NK-92 (cell line): ENCODE results near the gene MRPS35.

Experiments
- DNase-seq: peaks from one replicate; lab custom pipeline; 2025; ENCODE audit not compliant: unreplicated experiment; lab: John Stamatoyannopoulos, UW

Gene MRPS35

GRCh38 chr12:27771481-27772327 lies 61.1 kb downstream of the MRPS35 start:
- no peak for DNase-seq

DNA sequence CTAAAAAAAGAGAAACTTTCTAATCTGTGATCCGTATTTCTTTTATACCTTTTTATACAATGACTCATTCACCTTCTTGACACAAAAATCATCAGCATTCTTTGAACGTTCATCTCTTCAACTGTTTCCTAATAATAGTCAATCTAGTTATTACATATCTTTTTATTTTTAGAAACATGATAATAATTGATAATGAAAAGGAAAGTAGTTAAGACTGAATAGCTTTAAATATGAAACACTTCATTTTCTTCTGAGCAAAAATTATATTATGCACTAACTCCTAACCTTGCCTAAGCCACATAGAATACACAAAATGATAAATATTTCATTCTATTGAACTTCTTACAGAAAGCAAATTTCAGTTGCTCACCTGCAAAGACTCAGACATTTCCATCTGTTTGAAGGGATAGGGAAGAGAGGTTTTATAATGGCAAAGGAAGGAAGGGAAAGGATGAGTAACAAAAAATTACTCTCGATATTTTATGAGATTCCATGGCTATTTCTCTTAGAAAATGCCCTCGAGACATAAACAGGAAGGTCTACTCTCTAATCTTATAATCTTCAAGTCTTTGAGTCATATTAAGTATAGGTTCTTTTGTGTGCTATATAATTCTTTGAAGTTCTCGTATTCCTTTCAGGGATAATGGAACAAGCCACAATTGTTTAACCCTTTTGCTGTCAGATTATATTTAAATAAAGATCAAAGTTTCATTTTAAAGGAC lies 61.9 kb downstream of the MRPS35 start:
- no peak for DNase-seq

- DNase-seq = no peak
Observed at GRCh38 chr12:27777141-27777540, 66.5 kb downstream of the MRPS35 start.

GRCh38 chr12:27778206-27778605 lies 67.6 kb downstream of the MRPS35 start:
- no peak for DNase-seq

- no peak for DNase-seq
Observed at GRCh38 chr12:27779416-27779919, 68.8 kb downstream of the MRPS35 start.

GRCh38 chr12:27779920-27780611 lies 69.4 kb downstream of the MRPS35 start, which contains the start of the genes KLHL42 and MANSC4:
KLHL42 (plus strand) TSS chr12:27780233; CDS start chr12:27780331, 98 bp downstream.
MANSC4 (minus strand) TSS chr12:27780236; CDS start chr12:27771276, 8,960 bp downstream.
- no peak for DNase-seq

GRCh38 chr12:27780612-27781408 lies 70.2 kb downstream of the MRPS35 start:
- no peak for DNase-seq

GRCh38 chr12:27781680-27782079 lies 71.0 kb downstream of the MRPS35 start:
- DNase-seq = no peak

GRCh38 chr12:27782481-27782880 lies 71.8 kb downstream of the MRPS35 start:
- no peak for DNase-seq

- DNase-seq = no peak
Observed at GRCh38 chr12:27785882-27786570, 75.4 kb downstream of the MRPS35 start.

GRCh38 chr12:27787559-27787958 lies 76.9 kb downstream of the MRPS35 start:
- DNase-seq = no peak

DNA sequence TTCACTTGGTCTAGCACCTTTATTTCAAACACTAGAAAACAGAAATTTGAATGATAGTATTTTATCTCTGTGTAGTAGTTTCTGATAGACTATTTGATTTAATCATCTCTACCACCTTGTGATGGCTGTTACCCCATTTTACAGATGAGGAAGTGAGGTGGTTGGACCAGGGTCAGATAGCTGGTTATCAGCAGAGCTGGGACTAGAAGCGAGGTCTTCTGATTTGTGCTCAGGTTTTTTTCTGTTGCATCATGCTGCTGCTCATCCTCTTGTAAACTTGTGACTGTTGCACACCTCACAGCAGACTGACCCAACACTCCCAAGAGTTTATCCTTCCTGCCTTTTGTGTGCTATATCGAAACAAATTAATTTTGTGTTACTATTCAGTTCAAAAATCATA lies 79.5 kb downstream of the MRPS35 start:
- DNase-seq = no peak

DNA sequence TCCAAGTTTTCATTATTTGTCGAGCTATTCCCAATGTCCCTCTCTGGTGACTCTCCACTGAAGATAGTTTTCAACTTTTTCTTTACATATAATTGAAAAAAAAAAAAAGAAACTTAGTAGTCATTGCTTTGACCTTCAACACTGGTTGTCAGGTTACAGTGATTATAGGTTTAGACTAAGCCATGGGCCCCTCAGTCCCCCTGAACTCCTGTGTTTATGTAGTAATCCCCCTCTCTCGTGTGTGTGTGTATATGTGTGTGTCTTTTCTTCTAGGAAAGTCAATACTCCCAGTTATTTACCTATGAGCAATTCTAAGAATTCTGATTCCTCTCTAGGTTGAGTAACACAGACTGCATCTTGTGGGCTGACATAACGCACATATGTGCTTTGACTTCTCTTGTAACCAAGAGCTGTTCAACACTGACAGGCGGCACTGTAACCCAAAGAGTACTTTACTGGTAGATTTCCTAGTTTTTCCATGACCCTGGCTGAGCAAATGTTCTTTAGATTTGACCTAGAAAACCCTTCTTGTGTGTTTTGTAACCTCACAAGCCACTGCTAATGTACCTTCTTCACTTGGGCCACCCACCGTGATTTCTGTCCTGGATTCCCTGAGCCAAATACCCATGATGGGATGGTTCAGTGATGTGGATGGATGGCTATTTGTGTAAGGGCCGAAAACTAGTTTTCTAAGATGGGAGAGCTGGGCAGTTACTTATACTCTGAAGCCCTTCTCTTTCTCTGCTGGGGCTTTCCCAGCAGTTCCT lies 84.4 kb downstream of the MRPS35 start:
- DNase-seq = no peak

- DNase-seq = no peak
Observed at GRCh38 chr12:27796128-27796527, 85.5 kb downstream of the MRPS35 start.

DNA sequence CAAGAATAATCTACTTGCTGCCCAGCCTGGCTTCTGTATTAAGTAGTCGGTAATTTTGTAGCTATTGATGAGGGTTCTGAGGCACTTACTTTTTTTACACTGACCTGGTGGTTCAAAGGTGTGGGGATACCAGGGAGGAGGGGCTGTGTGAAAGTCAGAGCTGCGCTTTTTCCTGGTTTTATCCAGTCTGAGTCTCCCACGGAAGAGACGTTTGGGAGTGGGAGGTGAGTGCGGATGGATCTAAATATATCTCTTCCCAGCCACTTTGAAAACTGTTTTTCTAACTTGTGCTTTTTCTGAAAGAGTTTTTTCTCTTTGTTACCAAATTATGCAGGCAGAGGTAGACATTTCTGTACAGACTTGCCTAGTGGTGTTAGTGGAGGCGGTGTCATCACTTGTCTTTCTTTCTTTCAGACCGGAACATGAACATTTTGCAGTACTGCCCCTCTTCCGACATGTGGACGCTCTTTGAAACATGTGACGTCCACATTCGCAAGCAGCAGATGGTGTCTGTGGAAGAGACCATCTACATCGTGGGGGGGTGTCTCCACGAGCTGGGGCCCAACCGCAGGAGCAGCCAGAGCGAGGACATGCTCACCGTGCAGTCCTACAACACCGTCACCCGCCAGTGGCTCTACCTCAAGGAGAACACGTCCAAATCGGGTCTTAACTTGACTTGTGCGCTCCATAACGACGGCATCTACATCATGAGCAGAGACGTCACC lies 86.8 kb downstream of the MRPS35 start:
- no peak for DNase-seq

GRCh38 chr12:27800819-27801218 lies 90.2 kb downstream of the MRPS35 start:
- no peak for DNase-seq

DNA sequence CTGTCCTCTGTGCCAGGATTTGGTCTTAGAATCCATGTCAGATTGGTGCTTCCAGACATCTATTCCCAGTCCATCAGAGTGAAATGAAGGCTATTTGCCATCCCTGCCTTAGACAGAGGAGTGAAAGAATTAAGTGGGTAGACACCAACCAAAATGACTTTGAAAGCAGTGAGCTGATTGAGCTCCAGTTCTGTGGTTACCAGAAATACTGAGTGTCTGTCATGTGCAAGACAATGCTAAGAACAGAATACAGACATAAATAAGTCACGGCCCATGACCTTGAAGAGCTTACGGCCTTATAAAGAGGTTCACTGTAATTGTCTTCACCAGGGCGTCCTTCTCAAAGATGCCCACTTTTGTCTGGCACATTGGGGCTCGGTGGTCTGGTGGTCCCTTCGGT lies 91.0 kb downstream of the MRPS35 start:
- DNase-seq = no peak

- DNase-seq = no peak
Observed at GRCh38 chr12:27802511-27802910, 91.9 kb downstream of the MRPS35 start.

GRCh38 chr12:27802936-27803335 lies 92.3 kb downstream of the MRPS35 start:
- DNase-seq = no peak
